GM21723 (cell line): ENCODE results near the gene CACNA1A.
"Not testable (repeated sequence)": the region's sequence is repeated elsewhere in the genome, so short reads cannot be mapped to it uniquely, and the experiment has no call there.

Experiments
- ATAC-seq: cut with Tn5 transposase; IDR thresholded peaks from one replicate; pipeline ENCODE4 v1.9.1; 2021; ENCODE audit warnings: mild to moderate bottlenecking, moderate library complexity; ENCODE audit not compliant: unreplicated experiment

Gene CACNA1A

GRCh38 chr19:13208672-13209483, 297.4 kb downstream of the CACNA1A start:
- peak; percentile 9 for ATAC-seq

- ATAC-seq = peak; percentile 49
Observed at GRCh38 chr19:13207846-13208671, 298.2 kb downstream of the CACNA1A start.

- ATAC-seq = no peak
Observed at GRCh38 chr19:13207237-13207845, 298.9 kb downstream of the CACNA1A start.

GRCh38 chr19:13206587-13206986, 299.7 kb downstream of the CACNA1A start:
- ATAC-seq = no peak

GRCh38 chr19:13202112-13202511, 304.2 kb downstream of the CACNA1A start:
- not testable (repeated sequence) for ATAC-seq

- ATAC-seq = no peak
Observed at GRCh38 chr19:13198634-13199033, 307.6 kb downstream of the CACNA1A start.

GRCh38 chr19:13195678-13196077, 310.6 kb downstream of the CACNA1A start:
- no peak for ATAC-seq

- ATAC-seq = no peak
Observed at GRCh38 chr19:13190781-13191540, 315.3 kb downstream of the CACNA1A start.

GRCh38 chr19:13189600-13189999, 316.7 kb downstream of the CACNA1A start:
- no peak for ATAC-seq

GRCh38 chr19:13187419-13187818, 318.9 kb downstream of the CACNA1A start:
- no peak for ATAC-seq

GRCh38 chr19:13186688-13187087, 319.6 kb downstream of the CACNA1A start:
- ATAC-seq = not testable (repeated sequence)

GRCh38 chr19:13185763-13186657, 320.3 kb downstream of the CACNA1A start:
- ATAC-seq = not testable (repeated sequence)

- ATAC-seq = not testable (repeated sequence)
Observed at GRCh38 chr19:13184926-13185325, 321.4 kb downstream of the CACNA1A start.

- ATAC-seq = no peak
Observed at GRCh38 chr19:13181747-13182388, 324.4 kb downstream of the CACNA1A start.

GRCh38 chr19:13178291-13178690, 328.0 kb downstream of the CACNA1A start:
- ATAC-seq = not testable (repeated sequence)

GRCh38 chr19:13177584-13177983, 328.7 kb downstream of the CACNA1A start:
- not testable (repeated sequence) for ATAC-seq

- no peak for ATAC-seq
Observed at GRCh38 chr19:13176345-13176744, 329.9 kb downstream of the CACNA1A start.

GRCh38 chr19:13173139-13173737, 333.0 kb downstream of the CACNA1A start:
- no peak for ATAC-seq
